Left ventricle myocardium inferior (tissue), 1 donor: Measurements from ENCODE around the gene SETD7. TPM values are rescaled to one million over a fixed set of nuclear protein-coding genes. Genes with fewer than 3 reads are reported as not detected.
"Not testable (repeated sequence)": the region's sequence is repeated elsewhere in the genome, so short reads cannot be mapped to it uniquely, and the experiment has no call there.

Source experiments
- DNase-seq: peaks from one replicate; pipeline ENCODE4 v3.0.0-alpha.2; 2020
- H3K27ac ChIP-seq: fragments of 200-600 bp; replicated peaks from 2 replicates; pipeline ENCODE4 v1.8.0; 2021
- H3K27me3 ChIP-seq: fragments of 200-600 bp; 2 replicates; pipeline ENCODE4 v1.8.0; 2021; ENCODE audit warnings: low read depth
- H3K36me3 ChIP-seq: fragments of 200-600 bp; 2 replicates; pipeline ENCODE4 v1.8.0; 2021
- H3K4me1 ChIP-seq: fragments of 200-600 bp; 2 replicates; pipeline ENCODE4 v1.8.0; 2021
- H3K4me3 ChIP-seq: fragments of 200-600 bp; 2 replicates; pipeline ENCODE4 v1.8.0; 2021; ENCODE audit warnings: mild to moderate bottlenecking, moderate library complexity
- H3K9me3 ChIP-seq: fragments of 200-600 bp; replicated peaks from 2 replicates; pipeline ENCODE4 v1.8.0; 2021
- CTCF ChIP-seq: fragments of 200-600 bp; IDR thresholded peaks from 2 replicates; pipeline ENCODE4 v1.8.0; 2021; ENCODE audit warnings: antibody characterized with exemption, mild to moderate bottlenecking, borderline replicate concordance
- intact Hi-C: fragments of 100-400 bp; cut with micrococcal nuclease; formaldehyde crosslinking; loops from one replicate; pipeline ENCODE4 v1.11.0; 2022
- total RNA-seq: library from RNA; stranded (reverse); fragmentation: NEBNext Ultra II Directional; extraction: Animal tissue kit (Norgen Biotek cat#: 25700); gene quantifications from one replicate; pipeline ENCODE4 v1.2.1, GENCODE V29; 2021
- donor health status: DM: no; HTN: yes; CAD: no; lungs with severe emphysema.

Gene SETD7
- total RNA-seq, 1 donor from 2014 or later = 50.7 TPM

- DNase-seq = no peak
- intact Hi-C loops = no loop called here
- Histone ChIP-seq H3K4me3 (no peak overlapping the region), H3K9me3 (peaks cover 25% of the 10 kb centered on the region), H3K27me3 (no peaks in the 10 kb centered on the region), H3K27ac (no peak overlapping the region), H3K4me1 (peaks cover 4% of the 10 kb centered on the region), H3K36me3 (peaks cover 29% of the 10 kb centered on the region)
- no peak for TF ChIP-seq CTCF
These were observed 84.9 kb downstream of the SETD7 start for GRCh38 chr4:139470997-139471665.

DNA sequence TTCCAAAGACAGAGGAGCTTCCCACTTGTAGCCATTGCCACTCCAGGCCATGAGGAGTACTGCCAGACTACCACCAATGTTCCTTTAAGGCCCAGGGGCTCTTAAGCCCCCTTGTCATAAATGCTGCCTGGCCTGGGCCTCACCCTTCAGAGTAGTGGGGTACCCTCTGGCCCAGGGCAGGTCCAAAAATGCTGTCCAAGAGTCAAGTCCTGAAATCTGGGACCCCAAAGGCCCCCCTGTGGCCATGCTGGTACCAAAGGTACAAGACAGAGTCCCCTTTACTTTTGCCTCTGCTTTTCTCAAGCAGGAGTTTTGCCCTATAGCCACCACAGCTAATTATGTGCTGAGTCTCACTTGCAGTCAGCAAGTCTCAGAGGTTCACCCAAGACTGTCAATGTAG lies 85.7 kb downstream of the SETD7 start:
- H3K36me3 ChIP-seq = peaks cover 26% of the 10 kb centered on the region
- peaks cover 4% of the 10 kb centered on the region for H3K4me1 ChIP-seq
- intact Hi-C loops = no loop called here
- peaks cover 25% of the 10 kb centered on the region for H3K9me3 ChIP-seq
- no peak overlapping the region for H3K4me3 ChIP-seq
- no peaks in the 10 kb centered on the region for H3K27me3 ChIP-seq
- no peak for DNase-seq
- no peak for TF ChIP-seq CTCF
- no peak overlapping the region for H3K27ac ChIP-seq

- Histone ChIP-seq H3K4me3 (no peak overlapping the region), H3K9me3 (peaks cover 25% of the 10 kb centered on the region), H3K4me1 (peaks cover 4% of the 10 kb centered on the region), H3K27me3 (no peaks in the 10 kb centered on the region), H3K36me3 (peaks cover 26% of the 10 kb centered on the region), H3K27ac (no peak overlapping the region)
- intact Hi-C loops = no loop called here
- DNase-seq = no peak
- TF ChIP-seq CTCF = no peak
These were observed 86.2 kb downstream of the SETD7 start for GRCh38 chr4:139469869-139470268.

DNA sequence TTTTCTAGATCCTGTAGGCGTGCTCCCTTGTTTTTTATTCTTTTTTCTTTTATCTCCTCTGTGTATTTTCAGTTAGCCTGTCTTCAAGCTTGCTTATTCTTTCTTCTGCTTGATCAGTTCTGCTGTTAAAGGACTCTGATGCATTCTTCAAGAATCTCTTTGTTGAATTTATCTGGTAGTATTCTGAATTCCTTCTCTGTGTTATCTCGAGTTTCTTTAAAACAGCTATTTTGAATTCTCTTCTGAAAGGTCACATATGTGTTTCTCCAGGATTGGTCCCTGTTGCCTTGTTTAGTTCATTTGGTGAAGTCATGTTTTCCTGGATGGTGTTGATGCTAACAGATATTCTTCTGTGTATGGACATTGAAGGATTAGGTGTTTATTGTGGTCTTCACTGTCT lies 86.8 kb downstream of the SETD7 start:
- no peak for TF ChIP-seq CTCF
- Histone ChIP-seq H3K27ac (no peak overlapping the region), H3K27me3 (no peaks in the 10 kb centered on the region), H3K4me3 (no peak overlapping the region), H3K36me3 (peaks cover 23% of the 10 kb centered on the region), H3K9me3 (peaks cover 28% of the 10 kb centered on the region), H3K4me1 (peaks cover 4% of the 10 kb centered on the region)
- DNase-seq = no peak
- intact Hi-C loops = no loop called here

- Histone ChIP-seq H3K36me3 (peaks cover 19% of the 10 kb centered on the region), H3K9me3 (peaks cover 28% of the 10 kb centered on the region)
- DNase-seq, intact Hi-C loops, H3K4me3 ChIP-seq, H3K27ac ChIP-seq, H3K27me3 ChIP-seq, H3K4me1 ChIP-seq: not testable (repeated sequence)
These were observed 87.3 kb downstream of the SETD7 start for GRCh38 chr4:139468756-139469155.

DNA sequence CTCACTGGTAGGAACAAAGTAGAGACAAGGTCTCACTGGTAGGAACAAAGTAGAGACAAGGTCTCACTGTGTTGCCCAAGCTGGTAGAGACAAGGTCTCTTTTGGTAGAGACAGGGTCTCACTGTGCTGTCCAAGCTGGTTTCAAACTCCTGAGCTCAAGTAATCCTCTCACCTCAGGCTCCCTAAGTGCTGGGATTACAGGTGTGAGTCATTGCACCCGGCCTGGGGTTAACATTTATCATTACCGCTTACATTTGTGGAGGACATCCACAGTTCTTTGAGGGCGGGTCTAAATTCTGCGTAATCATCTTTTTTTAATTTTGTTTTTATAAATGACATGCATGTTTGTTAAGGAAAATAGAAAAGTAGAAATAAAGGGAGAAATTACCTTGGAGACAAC lies 90.1 kb downstream of the SETD7 start:
- intact Hi-C loops = no loop called here

DNA sequence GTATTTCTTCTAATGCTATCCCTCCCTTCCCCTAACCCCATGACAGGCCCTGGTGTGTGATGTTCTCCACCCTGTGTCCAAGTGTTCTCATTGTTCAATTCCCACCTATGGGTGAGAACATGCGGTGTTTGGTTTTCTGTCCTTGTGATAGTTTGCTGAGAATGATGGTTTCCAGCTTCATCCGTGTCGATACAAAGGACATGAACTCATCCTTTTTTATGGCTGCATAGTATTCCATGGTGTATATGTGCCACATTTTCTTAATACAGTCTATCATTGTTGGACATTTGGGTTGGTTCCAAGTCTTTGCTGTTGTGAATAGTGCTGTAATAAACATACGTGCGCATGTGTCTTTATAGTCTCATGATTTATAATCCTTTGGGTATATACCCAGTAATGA lies 91.5 kb downstream of the SETD7 start:
- H3K27me3 ChIP-seq, intact Hi-C loops, DNase-seq, H3K27ac ChIP-seq, H3K4me3 ChIP-seq, H3K36me3 ChIP-seq: not testable (repeated sequence)
- Histone ChIP-seq H3K9me3 (peaks cover 19% of the 10 kb centered on the region), H3K4me1 (peaks cover 17% of the 10 kb centered on the region)

More for the DNA sequence above, 90.1 kb downstream of the SETD7 start:
- H3K9me3 ChIP-seq = peaks cover 19% of the 10 kb centered on the region
- H3K4me3 ChIP-seq = no peak overlapping the region
- no peak for TF ChIP-seq CTCF
- H3K36me3 ChIP-seq = peaks cover 10% of the 10 kb centered on the region
- no peak overlapping the region for H3K27ac ChIP-seq
- H3K4me1 ChIP-seq = peaks cover 15% of the 10 kb centered on the region
- H3K27me3 ChIP-seq = no peaks in the 10 kb centered on the region
- no peak for DNase-seq
